ENCODE results near the gene RPP14. TPM values are rescaled to one million over a fixed set of nuclear protein-coding genes. Genes with fewer than 3 reads are reported as not detected.

RPP14 gene
- total and polyA plus RNA-seq, 12 donors = 12.5 to 34.4 (median 23.2) TPM

DNA sequence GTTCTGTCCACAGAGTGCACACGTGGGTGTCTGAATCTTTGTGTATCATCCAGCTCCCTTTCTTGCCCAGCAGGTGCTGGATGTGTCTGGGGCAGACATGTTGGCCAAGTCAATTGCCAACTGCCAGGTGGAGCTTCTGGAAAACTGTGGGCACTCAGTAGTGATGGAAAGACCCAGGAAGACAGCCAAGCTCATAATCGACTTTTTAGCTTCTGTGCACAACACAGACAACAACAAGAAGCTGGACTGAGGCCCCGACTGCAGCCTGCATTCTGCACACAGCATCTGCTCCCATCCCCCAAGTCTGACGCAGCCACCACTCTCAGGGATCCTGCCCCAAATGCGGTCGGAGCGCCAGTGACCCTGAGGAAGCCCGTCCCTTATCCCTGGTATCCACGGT lies 12.5 kb upstream of the RPP14 start:
- Histone ChIP-seq H3K27me3 (no peaks in the 10 kb centered on the region), H3K9me3 (peaks cover 0 to 7% (median 0%) of the 10 kb centered on the region in 11 donors), H3K4me1 (peaks cover 0 to 4% (median 0%) of the 10 kb centered on the region in 9 donors), H3K36me3 (peaks cover 0 to 14% (median 0%) of the 10 kb centered on the region in 9 donors), H3K27ac (no peak overlapping the region), H3K4me3 (no peak overlapping the region)
- intact Hi-C loops (cut with DNase I) = loop anchor here in 2 of 10 donors (10.0 kb wide), 2 partner anchors 49 to 59 kb away; partner anchors contain the start of gene ABHD6 (in 1 of the 2)
- WGBS, 2 donors = 76 to 77% methylated on average over 9 of the region's 9 CpGs
- TF ChIP-seq, protein P1, sequence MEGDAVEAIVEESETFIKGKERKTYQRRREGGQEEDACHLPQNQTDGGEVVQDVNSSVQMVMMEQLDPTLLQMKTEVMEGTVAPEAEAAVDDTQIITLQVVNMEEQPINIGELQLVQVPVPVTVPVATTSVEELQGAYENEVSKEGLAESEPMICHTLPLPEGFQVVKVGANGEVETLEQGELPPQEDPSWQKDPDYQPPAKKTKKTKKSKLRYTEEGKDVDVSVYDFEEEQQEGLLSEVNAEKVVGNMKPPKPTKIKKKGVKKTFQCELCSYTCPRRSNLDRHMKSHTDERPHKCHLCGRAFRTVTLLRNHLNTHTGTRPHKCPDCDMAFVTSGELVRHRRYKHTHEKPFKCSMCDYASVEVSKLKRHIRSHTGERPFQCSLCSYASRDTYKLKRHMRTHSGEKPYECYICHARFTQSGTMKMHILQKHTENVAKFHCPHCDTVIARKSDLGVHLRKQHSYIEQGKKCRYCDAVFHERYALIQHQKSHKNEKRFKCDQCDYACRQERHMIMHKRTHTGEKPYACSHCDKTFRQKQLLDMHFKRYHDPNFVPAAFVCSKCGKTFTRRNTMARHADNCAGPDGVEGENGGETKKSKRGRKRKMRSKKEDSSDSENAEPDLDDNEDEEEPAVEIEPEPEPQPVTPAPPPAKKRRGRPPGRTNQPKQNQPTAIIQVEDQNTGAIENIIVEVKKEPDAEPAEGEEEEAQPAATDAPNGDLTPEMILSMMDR (IDR thresholded peaks at IDR 0.05) = no peak
- ATAC-seq (no peak), DNase-seq (no peak)

DNA sequence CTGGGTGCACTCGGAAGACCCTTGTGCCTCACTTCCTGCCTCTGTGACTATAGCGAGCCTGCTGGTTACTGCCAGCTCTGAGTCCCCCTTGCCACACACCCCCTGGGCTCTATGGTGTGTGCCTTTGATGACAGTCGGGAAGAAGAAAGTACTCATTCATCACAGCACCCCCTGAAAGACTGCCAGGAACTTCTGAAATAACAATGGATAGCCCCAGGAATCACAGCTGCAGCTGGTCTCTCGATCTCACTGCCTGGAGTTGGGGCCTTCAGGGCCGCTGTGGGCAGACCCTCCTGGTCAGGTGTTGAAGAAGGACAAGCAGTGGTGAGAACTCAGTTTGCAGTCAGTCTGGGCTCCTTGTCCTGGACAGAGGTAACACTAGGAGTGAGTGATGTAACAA lies 9.8 kb upstream of the RPP14 start:
- TF ChIP-seq, protein P1 (IDR thresholded peaks at IDR 0.05) = no peak
- peaks cover 0 to 9% (median 0%) of the 10 kb centered on the region in 7 donors for H3K27me3 ChIP-seq
- intact Hi-C loops (cut with DNase I) = loop anchor here in 6 of 10 donors (2.0 to 10.0 kb wide), 5 partner anchors 51 to 109 kb away; partner anchors contain the start of gene ABHD6 (in 4 of the 6)
- H3K36me3 ChIP-seq = peaks cover 0 to 9% (median 0%) of the 10 kb centered on the region in 9 donors
- peaks cover 0 to 11% (median 0%) of the 10 kb centered on the region in 9 donors for H3K4me1 ChIP-seq
- H3K9me3 ChIP-seq = peaks cover 0 to 7% (median 0%) of the 10 kb centered on the region in 11 donors
- no peak overlapping the region for H3K27ac ChIP-seq
- no peak for DNase-seq
- WGBS, 2 donors = 65 to 67% methylated on average over 5 of the region's 5 CpGs
- peak in 1 of 8 donors; percentile 8 for ATAC-seq
- no peak overlapping the region for H3K4me3 ChIP-seq

DNA sequence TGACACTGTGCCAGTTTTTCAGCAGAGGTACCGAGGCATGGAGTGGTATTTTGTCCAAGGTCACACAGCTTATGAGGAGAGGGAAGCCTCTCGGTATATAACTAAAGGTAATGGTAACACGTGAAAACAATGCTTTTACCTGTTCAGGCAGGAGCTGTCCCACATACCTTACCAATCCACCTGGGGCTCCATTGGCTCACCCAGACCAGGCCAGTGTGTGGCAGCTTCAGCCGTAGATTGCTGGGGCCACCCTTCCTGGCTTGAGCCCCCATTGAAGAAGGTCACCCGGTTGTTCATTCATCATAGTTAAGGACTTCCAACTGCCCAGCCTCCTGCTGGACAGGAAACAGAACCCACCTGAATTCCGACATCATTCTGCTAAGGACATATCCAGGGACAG lies 9.2 kb upstream of the RPP14 start:
- ATAC-seq (peak in 3 of 8 donors; percentile 6 to 33 (median 21)), DNase-seq (no peak)
- TF ChIP-seq, protein P1 (IDR thresholded peaks at IDR 0.05) = no peak
- Histone ChIP-seq H3K27ac (no peak overlapping the region), H3K27me3 (peaks cover 0 to 9% (median 0%) of the 10 kb centered on the region in 7 donors), H3K9me3 (peaks cover 0 to 7% (median 0%) of the 10 kb centered on the region in 11 donors), H3K4me3 (no peak overlapping the region), H3K36me3 (peaks cover 0 to 9% (median 0%) of the 10 kb centered on the region in 9 donors), H3K4me1 (peaks cover 0 to 11% (median 0%) of the 10 kb centered on the region in 9 donors)
- intact Hi-C loops (cut with DNase I) = loop anchor here in 6 of 10 donors (2.0 to 10.0 kb wide), 5 partner anchors 52 to 110 kb away; partner anchors contain the start of gene ABHD6 (in 4 of the 6)
- 68 to 69% methylated on average over 6 of the region's 6 CpGs for WGBS, 2 donors

DNA sequence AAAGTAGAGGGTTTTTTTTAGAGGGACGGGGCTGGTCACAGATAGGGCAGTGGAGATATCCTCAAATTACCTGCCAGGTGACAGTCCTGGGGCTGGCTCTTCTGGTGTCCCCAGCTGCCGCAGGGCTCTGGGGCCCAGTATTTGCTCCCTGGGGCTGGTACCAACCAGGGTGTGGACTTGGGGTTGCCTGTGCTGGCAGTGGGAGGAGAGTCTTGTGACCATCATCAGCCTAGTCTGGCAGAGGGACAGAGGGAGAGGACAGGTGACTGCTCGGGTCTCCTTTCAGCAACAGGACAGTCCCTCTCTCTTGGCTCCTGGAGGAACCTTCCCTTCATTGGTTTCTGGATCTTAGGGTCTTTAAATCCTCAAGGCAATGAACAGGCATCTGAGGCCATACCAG lies 7.9 kb upstream of the RPP14 start:
- no peak for DNase-seq
- H3K4me1 ChIP-seq = peaks cover 0 to 11% (median 0%) of the 10 kb centered on the region in 9 donors
- TF ChIP-seq, protein P1 (IDR thresholded peaks at IDR 0.05) = no peak
- intact Hi-C loops (cut with DNase I) = loop anchor here in 7 of 10 donors (2.0 to 10.0 kb wide), 6 partner anchors 53 to 111 kb away; partner anchors contain the start of gene ABHD6 (in 4 of the 7)
- ATAC-seq = no peak
- H3K36me3 ChIP-seq = peaks cover 0 to 9% (median 0%) of the 10 kb centered on the region in 9 donors
- peaks cover 0 to 9% (median 0%) of the 10 kb centered on the region in 7 donors for H3K27me3 ChIP-seq
- no peak overlapping the region for H3K4me3 ChIP-seq
- H3K9me3 ChIP-seq = peaks cover 0 to 7% (median 0%) of the 10 kb centered on the region in 11 donors
- 66 to 71% methylated on average over 3 of the region's 3 CpGs for WGBS, 2 donors
- no peak overlapping the region for H3K27ac ChIP-seq
